Left ventricle myocardium inferior (tissue), 1 donor: Measurements from ENCODE around the gene RNF186. TPM values are rescaled to one million over a fixed set of nuclear protein-coding genes. Genes with fewer than 3 reads are reported as not detected.
"Not testable (repeated sequence)": the region's sequence is repeated elsewhere in the genome, so short reads cannot be mapped to it uniquely, and the experiment has no call there.

Experiments used
- DNase-seq: peaks from one replicate; pipeline ENCODE4 v3.0.0-alpha.2; 2020
- H3K27ac ChIP-seq: fragments of 200-600 bp; replicated peaks from 2 replicates; pipeline ENCODE4 v1.8.0; 2021
- H3K27me3 ChIP-seq: fragments of 200-600 bp; 2 replicates; pipeline ENCODE4 v1.8.0; 2021; ENCODE audit warnings: low read depth
- H3K36me3 ChIP-seq: fragments of 200-600 bp; 2 replicates; pipeline ENCODE4 v1.8.0; 2021
- H3K4me1 ChIP-seq: fragments of 200-600 bp; 2 replicates; pipeline ENCODE4 v1.8.0; 2021
- H3K4me3 ChIP-seq: fragments of 200-600 bp; 2 replicates; pipeline ENCODE4 v1.8.0; 2021; ENCODE audit warnings: mild to moderate bottlenecking, moderate library complexity
- H3K9me3 ChIP-seq: fragments of 200-600 bp; replicated peaks from 2 replicates; pipeline ENCODE4 v1.8.0; 2021
- intact Hi-C: fragments of 100-400 bp; cut with micrococcal nuclease; formaldehyde crosslinking; loops from one replicate; pipeline ENCODE4 v1.11.0; 2022
- total RNA-seq: library from RNA; stranded (reverse); fragmentation: NEBNext Ultra II Directional; extraction: Animal tissue kit (Norgen Biotek cat#: 25700); gene quantifications from one replicate; pipeline ENCODE4 v1.2.1, GENCODE V29; 2021
- TF ChIP-seq, protein P1 (sequence below): fragments of 200-600 bp; IDR thresholded peaks from 2 replicates; pipeline ENCODE4 v1.8.0; 2021; ENCODE audit warnings: antibody characterized with exemption, mild to moderate bottlenecking, borderline replicate concordance
- donor health status: DM: no; HTN: yes; CAD: no; lungs with severe emphysema.

RNF186 gene
- total RNA-seq, 1 donor from 2014 or later, result not detected

DNA sequence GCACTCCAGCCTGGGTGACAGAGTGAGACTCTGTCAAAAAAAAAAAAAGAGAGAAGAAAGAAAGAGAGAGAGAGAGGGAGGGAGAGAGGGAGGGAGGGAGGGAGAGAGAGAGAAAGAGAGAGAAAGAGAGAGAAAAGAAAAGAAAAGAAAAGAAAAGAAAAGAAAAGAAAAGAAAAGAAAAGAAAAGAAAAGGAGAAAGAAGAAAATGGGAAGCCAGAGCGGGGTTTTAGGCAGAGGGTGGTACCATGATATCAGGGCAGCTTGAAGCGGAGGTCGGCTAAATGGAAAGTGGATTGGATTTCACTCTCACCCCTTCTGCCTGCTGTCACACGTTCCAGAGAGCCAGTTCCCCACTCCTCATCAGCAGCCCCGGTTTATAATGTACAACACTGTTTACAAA is 17.3 kb downstream of the RNF186 start:
- Histone ChIP-seq H3K9me3 (no peaks in the 10 kb centered on the region), H3K27ac (no peak overlapping the region), H3K27me3 (no peaks in the 10 kb centered on the region), H3K36me3 (no peaks in the 10 kb centered on the region), H3K4me3 (no peak overlapping the region), H3K4me1 (peaks cover 21% of the 10 kb centered on the region)
- no peak for DNase-seq
- intact Hi-C loops, result no loop called here
- TF ChIP-seq, protein P1, sequence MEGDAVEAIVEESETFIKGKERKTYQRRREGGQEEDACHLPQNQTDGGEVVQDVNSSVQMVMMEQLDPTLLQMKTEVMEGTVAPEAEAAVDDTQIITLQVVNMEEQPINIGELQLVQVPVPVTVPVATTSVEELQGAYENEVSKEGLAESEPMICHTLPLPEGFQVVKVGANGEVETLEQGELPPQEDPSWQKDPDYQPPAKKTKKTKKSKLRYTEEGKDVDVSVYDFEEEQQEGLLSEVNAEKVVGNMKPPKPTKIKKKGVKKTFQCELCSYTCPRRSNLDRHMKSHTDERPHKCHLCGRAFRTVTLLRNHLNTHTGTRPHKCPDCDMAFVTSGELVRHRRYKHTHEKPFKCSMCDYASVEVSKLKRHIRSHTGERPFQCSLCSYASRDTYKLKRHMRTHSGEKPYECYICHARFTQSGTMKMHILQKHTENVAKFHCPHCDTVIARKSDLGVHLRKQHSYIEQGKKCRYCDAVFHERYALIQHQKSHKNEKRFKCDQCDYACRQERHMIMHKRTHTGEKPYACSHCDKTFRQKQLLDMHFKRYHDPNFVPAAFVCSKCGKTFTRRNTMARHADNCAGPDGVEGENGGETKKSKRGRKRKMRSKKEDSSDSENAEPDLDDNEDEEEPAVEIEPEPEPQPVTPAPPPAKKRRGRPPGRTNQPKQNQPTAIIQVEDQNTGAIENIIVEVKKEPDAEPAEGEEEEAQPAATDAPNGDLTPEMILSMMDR, result no peak

DNA sequence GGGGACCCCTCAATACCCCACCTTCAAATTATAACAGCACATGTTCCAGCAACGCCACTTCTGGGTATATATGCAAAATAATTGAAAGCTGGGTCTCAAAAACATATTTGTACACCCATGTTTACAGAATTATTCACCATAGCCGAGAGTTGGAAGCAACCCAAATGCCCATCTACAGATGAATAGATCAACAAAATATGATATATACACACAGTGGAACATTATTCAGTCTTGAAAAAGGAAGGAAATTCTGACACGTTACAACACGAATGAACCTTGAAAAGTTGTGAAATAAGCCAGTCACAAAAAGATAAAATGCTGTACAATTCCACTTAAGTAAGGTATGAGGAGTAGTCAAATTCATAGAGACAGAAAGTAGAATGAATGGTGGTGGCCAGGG is 20.5 kb downstream of the RNF186 start:
- DNase-seq, result no peak
- peaks cover 11% of the 10 kb centered on the region for H3K4me1 ChIP-seq
- H3K27ac ChIP-seq, result no peak overlapping the region
- H3K4me3 ChIP-seq, result no peak overlapping the region
- intact Hi-C loops, result no loop called here
- no peaks in the 10 kb centered on the region for H3K9me3 ChIP-seq
- peaks cover 10% of the 10 kb centered on the region for H3K36me3 ChIP-seq
- H3K27me3 ChIP-seq, result no peaks in the 10 kb centered on the region
- TF ChIP-seq, protein P1, result no peak

DNA sequence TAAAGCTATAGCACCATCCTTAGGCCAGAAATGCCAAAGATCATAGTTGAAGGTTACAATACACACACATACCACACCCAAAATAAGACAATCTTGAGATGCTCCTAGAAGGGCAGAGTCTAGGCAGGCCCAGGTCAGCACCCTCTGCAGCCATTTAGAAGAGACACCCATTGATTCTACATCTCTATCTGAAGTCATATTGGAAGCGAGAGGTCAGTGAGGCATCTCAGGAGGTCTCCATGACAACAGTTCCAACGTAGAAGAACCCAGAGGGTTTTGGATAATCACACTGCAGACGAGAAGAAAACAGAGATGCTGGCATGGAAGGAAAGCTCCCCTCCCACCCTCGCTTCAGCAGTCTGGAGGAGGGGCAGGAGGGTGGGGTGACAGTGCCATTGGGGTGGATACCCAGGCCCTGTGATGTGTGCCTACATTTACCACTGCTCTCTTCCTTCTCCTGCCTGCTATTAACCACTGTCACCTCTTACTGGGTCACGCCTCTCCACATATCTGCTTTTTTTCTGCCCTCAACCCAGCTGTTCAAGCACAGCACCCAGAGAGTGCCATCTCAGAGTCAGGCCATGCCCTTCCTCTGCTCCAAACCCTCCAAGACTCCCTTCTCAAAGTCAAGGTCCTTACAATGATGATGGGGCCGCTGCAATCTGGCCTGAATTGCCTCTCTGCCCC is 21.6 kb downstream of the RNF186 start:
- intact Hi-C loops, result no loop called here
- no peaks in the 10 kb centered on the region for H3K4me1 ChIP-seq
- no peaks in the 10 kb centered on the region for H3K9me3 ChIP-seq
- no peaks in the 10 kb centered on the region for H3K27me3 ChIP-seq
- peaks cover 16% of the 10 kb centered on the region for H3K36me3 ChIP-seq
- no peak for DNase-seq
- no peak overlapping the region for H3K4me3 ChIP-seq
- H3K27ac ChIP-seq, result no peak overlapping the region
- TF ChIP-seq, protein P1, result no peak

DNA sequence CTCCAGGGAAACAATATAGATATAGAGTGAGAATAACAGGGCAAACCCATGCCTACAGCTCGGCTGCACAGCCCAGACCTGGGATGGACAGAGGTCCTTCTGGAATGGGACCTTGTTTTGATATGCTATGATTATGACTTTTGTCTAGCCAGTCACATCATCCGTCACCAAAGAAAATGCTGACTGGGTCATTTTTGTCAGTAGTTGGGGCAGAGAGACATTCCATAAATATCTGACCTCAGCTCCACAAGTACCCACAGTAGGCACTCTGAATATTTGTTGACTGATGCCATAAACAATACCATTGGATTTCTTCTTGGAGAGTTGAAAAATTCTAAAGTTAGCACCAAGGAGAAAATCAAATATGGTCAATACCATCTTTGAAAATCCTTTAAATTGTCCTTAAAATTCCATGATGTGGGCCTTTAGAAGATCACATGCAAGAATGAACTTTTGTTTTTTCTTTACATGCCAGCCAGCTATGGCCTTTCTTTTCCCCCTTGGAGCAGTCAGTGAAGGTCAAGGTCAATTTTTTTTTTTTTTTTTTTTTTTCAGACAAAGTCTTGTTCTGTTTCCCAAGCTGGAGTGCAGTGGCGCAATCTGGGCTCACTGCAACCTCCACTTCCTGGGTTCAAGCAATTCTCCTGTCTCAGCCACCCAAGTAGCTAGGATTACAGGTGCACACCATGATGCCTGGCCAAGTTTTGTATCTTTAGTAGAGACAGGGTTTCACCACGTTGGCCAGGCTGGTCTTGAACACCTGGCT is 22.7 kb downstream of the RNF186 start:
- H3K4me1 ChIP-seq, result no peaks in the 10 kb centered on the region
- DNase-seq, result no peak
- H3K4me3 ChIP-seq, result no peak overlapping the region
- no peak overlapping the region for H3K27ac ChIP-seq
- TF ChIP-seq, protein P1, result no peak
- peaks cover 25% of the 10 kb centered on the region for H3K36me3 ChIP-seq
- H3K27me3 ChIP-seq, result no peaks in the 10 kb centered on the region
- intact Hi-C loops, result no loop called here
- H3K9me3 ChIP-seq, result no peaks in the 10 kb centered on the region

DNA sequence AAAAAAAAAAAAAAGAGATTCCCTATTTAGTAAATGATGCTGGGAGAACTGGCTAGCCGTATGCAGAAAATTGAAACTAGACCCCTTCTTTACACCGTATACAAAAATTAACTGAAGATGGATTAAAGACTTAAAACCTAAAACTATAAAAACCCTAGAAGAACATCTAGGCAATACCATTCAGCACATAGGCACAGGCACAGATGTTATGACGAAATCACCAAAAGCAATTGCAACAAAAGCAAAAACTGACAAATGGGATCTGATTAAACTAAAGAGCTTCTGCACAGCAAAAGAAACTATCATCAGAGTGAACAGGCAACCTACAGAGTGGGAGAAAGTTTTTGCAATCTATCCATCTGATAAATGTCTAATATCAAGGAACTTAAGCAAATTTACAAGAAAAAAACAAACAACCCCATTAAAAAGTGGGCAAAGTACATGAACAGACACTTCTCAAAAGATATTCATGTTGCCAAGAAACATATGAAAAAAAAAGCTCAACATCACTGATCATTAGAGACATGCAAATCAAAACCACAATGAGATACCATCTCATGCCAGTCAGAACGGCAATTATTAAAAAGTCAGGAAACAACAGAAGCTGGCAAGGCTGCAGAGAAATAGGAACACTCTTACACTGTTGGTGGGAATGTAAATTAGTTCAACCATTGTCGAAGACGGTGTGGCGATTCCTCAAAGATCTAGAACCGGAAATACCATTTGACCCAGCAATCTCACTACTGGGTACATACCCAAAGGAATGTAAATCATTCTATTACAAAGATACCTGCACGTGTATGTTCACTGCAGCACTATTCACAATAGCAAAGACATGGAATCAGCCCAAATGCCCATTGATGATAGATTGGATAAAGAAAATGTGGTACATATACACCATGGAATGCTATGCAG is 24.8 kb downstream of the RNF186 start:
- intact Hi-C loops, H3K4me3 ChIP-seq, H3K4me1 ChIP-seq, H3K27me3 ChIP-seq, DNase-seq, H3K9me3 ChIP-seq, H3K27ac ChIP-seq: not testable (repeated sequence)
- H3K36me3 ChIP-seq, result peaks cover 36% of the 10 kb centered on the region
